Prostate gland (tissue), 2 donors: Measurements from ENCODE around the gene TCF20.

Experiments used
- POLR2A ChIP-seq: fragments of 450-650 bp; IDR thresholded peaks from one replicate; pipeline ENCODE4 v1.6.1; 2016; ENCODE audit warnings: antibody characterized with exemption, mild to moderate bottlenecking
- POLR2AphosphoS5 ChIP-seq: sonication (generic); formaldehyde crosslinking; IDR thresholded peaks from one replicate; pipeline ENCODE4 v1.6.1; 2017; ENCODE audit warnings: antibody characterized with exemption
- TF ChIP-seq, protein P1 (sequence below), 4 experiments: fragments of 200-600 bp in 2 of 4; fragments of 450-650 bp in 2 of 4; sonication (generic) in 2 of 4; IDR thresholded peaks; 1 replicate in 3 of 4; 2 replicates in 1 of 4; pipeline ENCODE4 v1.5.1; 2016 to 2019; ENCODE audit warnings: antibody characterized with exemption in 4 of 4, mild to moderate bottlenecking in 2 of 4, moderate library complexity in 2 of 4

GRCh38 chr22:42308892-42309468 lies 38.5 kb upstream of the TCF20 start:
- TF ChIP-seq, protein P1, sequence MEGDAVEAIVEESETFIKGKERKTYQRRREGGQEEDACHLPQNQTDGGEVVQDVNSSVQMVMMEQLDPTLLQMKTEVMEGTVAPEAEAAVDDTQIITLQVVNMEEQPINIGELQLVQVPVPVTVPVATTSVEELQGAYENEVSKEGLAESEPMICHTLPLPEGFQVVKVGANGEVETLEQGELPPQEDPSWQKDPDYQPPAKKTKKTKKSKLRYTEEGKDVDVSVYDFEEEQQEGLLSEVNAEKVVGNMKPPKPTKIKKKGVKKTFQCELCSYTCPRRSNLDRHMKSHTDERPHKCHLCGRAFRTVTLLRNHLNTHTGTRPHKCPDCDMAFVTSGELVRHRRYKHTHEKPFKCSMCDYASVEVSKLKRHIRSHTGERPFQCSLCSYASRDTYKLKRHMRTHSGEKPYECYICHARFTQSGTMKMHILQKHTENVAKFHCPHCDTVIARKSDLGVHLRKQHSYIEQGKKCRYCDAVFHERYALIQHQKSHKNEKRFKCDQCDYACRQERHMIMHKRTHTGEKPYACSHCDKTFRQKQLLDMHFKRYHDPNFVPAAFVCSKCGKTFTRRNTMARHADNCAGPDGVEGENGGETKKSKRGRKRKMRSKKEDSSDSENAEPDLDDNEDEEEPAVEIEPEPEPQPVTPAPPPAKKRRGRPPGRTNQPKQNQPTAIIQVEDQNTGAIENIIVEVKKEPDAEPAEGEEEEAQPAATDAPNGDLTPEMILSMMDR (IDR thresholded peaks at IDR 0.05) = no peak
- no peak for TF ChIP-seq POLR2AphosphoS5
- no peak for TF ChIP-seq POLR2A
